ENCODE measurements around the gene DNAJB6.

GRCh38 chr7:157415486-157415885, 78.7 kb downstream of the DNAJB6 start:
- TF ChIP-seq POLR2A (IDR thresholded peaks at IDR 0.05; ENCODE audit: borderline replicate concordance, extremely low read depth, insufficient read depth, insufficient read length) = no peak
- no peak for TF ChIP-seq CEBPB (IDR thresholded peaks at IDR 0.05; ENCODE audit: low read depth)
- no peak for TF ChIP-seq CTCF (IDR thresholded peaks at IDR 0.05 in 2 of 3, conservative IDR thresholded peaks at IDR 0.05 in 1 of 3; ENCODE audit: borderline replicate concordance in 1 of 3, insufficient read depth in 1 of 3, low read depth in 2 of 3, low read length in 2 of 3)
- TF ChIP-seq ELF1 (IDR thresholded peaks at IDR 0.05; ENCODE audit: borderline replicate concordance, low read depth) = no peak
- TF ChIP-seq RAD21 (IDR thresholded peaks at IDR 0.05; ENCODE audit: low read depth) = no peak
- TF ChIP-seq ATF3 (IDR thresholded peaks at IDR 0.05) = no peak
- TF ChIP-seq ZFX (IDR thresholded peaks at IDR 0.05) = no peak
- TF ChIP-seq EGR1 (IDR thresholded peaks at IDR 0.05; ENCODE audit: low read depth) = no peak
- TF ChIP-seq MAX (IDR thresholded peaks at IDR 0.05) = no peak
- TF ChIP-seq JUND (IDR thresholded peaks at IDR 0.05) = no peak
- TF ChIP-seq POLR2AphosphoS5 (IDR thresholded peaks at IDR 0.05; ENCODE audit: low read depth, low read length) = no peak
